Renal pelvis (tissue), 4 donors: ENCODE data around the gene TIMM44. TPM values are rescaled to one million over a fixed set of nuclear protein-coding genes. Genes with fewer than 3 reads are reported as not detected.

ENCODE experiments used
- DNase-seq: peaks from one replicate; pipeline ENCODE4 v3.0.0-alpha.2; 2013
- polyA plus RNA-seq, 3 donors: library from polyadenylated mRNA; unstranded; fragments of 120-200 nt; gene quantifications; one replicate each; pipeline ENCODE4 v1.2.1, GENCODE V29; 2013; ENCODE audit not compliant: insufficient read length in 3 of 3

TIMM44 gene
- polyA plus RNA-seq, 3 donors, result 53.5 to 57.0 (median 55.5) TPM

GRCh38 chr19:7916955-7917266 is 26.6 kb downstream of the TIMM44 start:
- no peak for DNase-seq

GRCh38 chr19:7916103-7916954 is 27.1 kb downstream of the TIMM44 start:
- no peak for DNase-seq

- DNase-seq, result no peak
Observed at GRCh38 chr19:7915250-7916102, 28.0 kb downstream of the TIMM44 start.

GRCh38 chr19:7914598-7915045 is 28.8 kb downstream of the TIMM44 start, which contains the start of gene TGFBR3L:
Gene TGFBR3L (plus strand): TSS chr19:7914830.
- no peak for DNase-seq

GRCh38 chr19:7914099-7914498 is 29.4 kb downstream of the TIMM44 start:
- DNase-seq, result no peak

GRCh38 chr19:7913652-7914051 is 29.8 kb downstream of the TIMM44 start:
- DNase-seq, result no peak

- DNase-seq, result no peak
Observed at GRCh38 chr19:7912697-7913564, 30.5 kb downstream of the TIMM44 start.

- DNase-seq, result no peak
Observed at GRCh38 chr19:7912144-7912696, 31.2 kb downstream of the TIMM44 start.

GRCh38 chr19:7911508-7912143 is 31.8 kb downstream of the TIMM44 start:
- DNase-seq, result no peak

GRCh38 chr19:7910321-7911161 is 32.9 kb downstream of the TIMM44 start:
- no peak for DNase-seq

- no peak for DNase-seq
Observed at GRCh38 chr19:7909471-7910067, 33.9 kb downstream of the TIMM44 start.

- no peak for DNase-seq
Observed at GRCh38 chr19:7908742-7909461, 34.6 kb downstream of the TIMM44 start.

- DNase-seq, result no peak
Observed at GRCh38 chr19:7908078-7908699, 35.3 kb downstream of the TIMM44 start.

- DNase-seq, result no peak
Observed at GRCh38 chr19:7907544-7907943, 35.9 kb downstream of the TIMM44 start.

GRCh38 chr19:7907122-7907521 is 36.3 kb downstream of the TIMM44 start:
- no peak for DNase-seq

- DNase-seq, result no peak
Observed at GRCh38 chr19:7905859-7906258, 37.6 kb downstream of the TIMM44 start.

GRCh38 chr19:7905268-7905667 is 38.2 kb downstream of the TIMM44 start:
- DNase-seq, result no peak
